HepG2 (cell line): ENCODE results near the gene KAZN. TPM values are rescaled to one million over a fixed set of nuclear protein-coding genes. Genes with fewer than 3 reads are reported as not detected.

Source experiments
- ATAC-seq: fragments of 200-7000 bp; cut with Tn5 transposase; 3 replicates; pipeline ENCODE4 v1.9.1; 2020; ENCODE audit warnings: mild to moderate bottlenecking, moderate library complexity
- BruUV-seq: library from RNA; stranded (reverse); fragments of 400-500 nt; replicated peaks from 2 replicates; lab custom pipeline; 2021; lab: Mats Ljungman, UMichigan
- CTCF ChIA-PET: fragments of 300-600 bp; formaldehyde crosslinking; extraction: SDS; loops from one replicate; lab custom pipeline; 2021; ENCODE audit warnings: low total read pairs, inconsistent platforms, low intra/inter-chr PET ratio; lab: Yijun Ruan, JAX
- POLR2A ChIA-PET: fragments of 350-600 bp; sonication (Branson Sonifier 250); formaldehyde crosslinking; loops from one replicate; lab custom pipeline; 2020; ENCODE audit warnings: antibody characterized with exemption, inconsistent platforms; lab: Yijun Ruan, JAX
- DNase-seq: peaks from one replicate; pipeline ENCODE4 v3.0.0-alpha.2; 2015; ENCODE audit warnings: low spot score
- FAIRE-seq: peaks from 3 replicates; lab custom pipeline; 2011; peaks lifted over from hg19 to GRCh38; lab: Jason Lieb, UNC
- H2AFZ ChIP-seq: one replicate; pipeline ENCODE4 v1.6.1; 2011; ENCODE audit warnings: low read length, inconsistent platforms
- H3K27ac ChIP-seq: fragments of 300-600 bp; 3 replicates; pipeline ENCODE4 v1.8.0; 2011; ENCODE audit warnings: mixed run types, mild to moderate bottlenecking, mixed read lengths, low read length, inconsistent platforms; ENCODE audit not compliant: insufficient read depth; ENCODE audit errors: extremely low read length
- H3K27me3 ChIP-seq, 2 experiments: fragments of 200-600 bp in 1 of 2; 2 replicates in 1 of 2; 3 replicates in 1 of 2; pipeline versions ENCODE4 v1.6.0 to v1.8.0; 2011; ENCODE audit warnings: low read length in 2 of 2, mild to moderate bottlenecking in 2 of 2, moderate library complexity in 2 of 2, inconsistent platforms in 1 of 2; ENCODE audit not compliant: insufficient read depth in 2 of 2, control insufficient read depth in 1 of 2
- H3K36me3 ChIP-seq, 2 experiments: fragments of 200-600 bp in 1 of 2; replicated peaks in 1 of 2; 2 replicates in 1 of 2; 3 replicates in 1 of 2; pipeline versions ENCODE4 v1.5.1 to v1.8.0; 2011; ENCODE audit warnings: low read length in 2 of 2, inconsistent platforms in 1 of 2; ENCODE audit not compliant: insufficient read depth in 2 of 2, control insufficient read depth in 1 of 2
- H3K4me1 ChIP-seq: 2 replicates; pipeline ENCODE4 v1.5.1; 2012; ENCODE audit warnings: low read length, inconsistent platforms; ENCODE audit not compliant: insufficient read depth
- H3K4me2 ChIP-seq: 2 replicates; pipeline ENCODE4 v1.6.0; 2011; ENCODE audit warnings: low read depth, low read length, inconsistent platforms
- H3K4me3 ChIP-seq, 3 experiments: fragments of 200-600 bp in 1 of 3; sonication (generic), shearing (Covaris generic) in 1 of 3; replicated peaks in 1 of 3; 2 replicates each; pipeline ENCODE4 v1.5.1; 2011 to 2016; ENCODE audit warnings: low read length in 3 of 3, inconsistent platforms in 2 of 3, low read depth in 2 of 3, mild to moderate bottlenecking in 2 of 3, control low read depth in 1 of 3, mixed read lengths in 1 of 3; ENCODE audit not compliant: insufficient read depth in 1 of 3
- H3K79me2 ChIP-seq: one replicate; pipeline ENCODE4 v1.6.1; 2011; ENCODE audit warnings: low read length, inconsistent platforms; ENCODE audit not compliant: insufficient read depth
- H3K9ac ChIP-seq: 2 replicates; pipeline ENCODE4 v1.6.0; 2011; ENCODE audit warnings: mild to moderate bottlenecking, low read depth, low read length, inconsistent platforms; ENCODE audit not compliant: insufficient read depth
- H3K9me3 ChIP-seq: 2 replicates; pipeline ENCODE4 v1.5.1; 2012; ENCODE audit warnings: mild to moderate bottlenecking, low read length
- H4K20me1 ChIP-seq: 2 replicates; pipeline ENCODE4 v1.6.0; 2011; ENCODE audit warnings: inconsistent platforms, mild to moderate bottlenecking, low read length, moderate library complexity; ENCODE audit not compliant: insufficient read depth
- ARID4A ChIP-seq: sonication (generic); formaldehyde crosslinking; IDR thresholded peaks from 2 replicates; pipeline ENCODE4 v1.5.0; 2020; ENCODE audit warnings: mild to moderate bottlenecking, missing genetic modification reagents, borderline replicate concordance
- GATA4 ChIP-seq: sonication (generic); IDR thresholded peaks from 2 replicates; pipeline ENCODE4 v1.6.1; 2016; ENCODE audit warnings: antibody characterized with exemption, low read depth, borderline replicate concordance
- HDAC2 ChIP-seq: sonication (generic); formaldehyde crosslinking; IDR thresholded peaks from 2 replicates; pipeline ENCODE4 v1.4.0; 2020; ENCODE audit warnings: missing genetic modification reagents
- HOXA5 ChIP-seq: sonication (generic); formaldehyde crosslinking; IDR thresholded peaks from 2 replicates; pipeline ENCODE4 v1.4.0; 2020; ENCODE audit warnings: missing genetic modification reagents
- MYC ChIP-seq: sonication (generic); formaldehyde crosslinking; IDR thresholded peaks from 2 replicates; pipeline ENCODE4 v1.9.0; 2021; ENCODE audit warnings: missing genetic modification reagents, borderline replicate concordance
- NCOA5 ChIP-seq: sonication (generic); formaldehyde crosslinking; IDR thresholded peaks from 2 replicates; pipeline ENCODE4 v1.4.0; 2020; ENCODE audit warnings: missing genetic modification reagents
- NFYC ChIP-seq: IDR thresholded peaks from 2 replicates; pipeline ENCODE4 v1.6.1; 2016; ENCODE audit warnings: missing genetic modification reagents, missing compliant biosample characterization
- PHF8 ChIP-seq: sonication (generic); formaldehyde crosslinking; IDR thresholded peaks from 2 replicates; pipeline ENCODE4 v1.5.0; 2020; ENCODE audit warnings: missing genetic modification reagents
- REL ChIP-seq: sonication (generic); formaldehyde crosslinking; conservative IDR thresholded peaks from 2 replicates; pipeline ENCODE4 v1.8.0; 2022; ENCODE audit warnings: mild to moderate bottlenecking, missing genetic modification reagents, moderate library complexity
- THRA ChIP-seq: sonication (generic); formaldehyde crosslinking; IDR thresholded peaks from 2 replicates; pipeline ENCODE4 v1.4.0; 2020; ENCODE audit warnings: missing genetic modification reagents, borderline replicate concordance
- ZNF326 ChIP-seq: sonication (generic); formaldehyde crosslinking; IDR thresholded peaks from 2 replicates; pipeline ENCODE4 v1.4.0; 2020; ENCODE audit warnings: missing genetic modification reagents, borderline replicate concordance
- ZNF441 ChIP-seq: sonication (generic); formaldehyde crosslinking; IDR thresholded peaks from 2 replicates; pipeline ENCODE4 v1.7.0; 2021; ENCODE audit warnings: missing genetic modification reagents, borderline replicate concordance
- ZNF724P ChIP-seq: sonication (generic); formaldehyde crosslinking; IDR thresholded peaks from 2 replicates; pipeline ENCODE4 v1.8.0; 2022; ENCODE audit warnings: missing genetic modification reagents, borderline replicate concordance
- WGBS: methylation state at CpG from one replicate; pipeline ENCODE4 v1.1.6; 2017; ENCODE audit warnings: low lambda C conversion rate; 5-methylcytosine and 5-hydroxymethylcytosine counted together
- in situ Hi-C: cut with HindIII; loops from 2 replicates; pipeline ENCODE4 v1.10.0; 2017; ENCODE audit warnings: low pct_unique_long_range_greater_than_20kb; ENCODE audit not compliant: extremely low pct_ligation_motif_present
- intact Hi-C: fragments of 100-400 bp; cut with micrococcal nuclease; formaldehyde crosslinking; loops from one replicate; pipeline ENCODE4 v1.10.0; 2022; ENCODE audit not compliant: unreplicated experiment
- polyA plus RNA-seq, 8 experiments: library from polyadenylated mRNA; depleted of rRNA in 3 of 8; stranded (reverse) in 7 of 8; unstranded in 1 of 8; fragments of >200 nt; fragmentation: Illumina TruSeq in 4 of 8; extraction: Trizol in 4 of 8; gene quantifications; 2 replicates each; pipeline versions ENCODE4 v1.2.1 to v1.2.3, GENCODE V29; 2011 to 2016; ENCODE audit warnings: low read depth in 4 of 8, missing spikeins in 1 of 8, mixed read lengths in 1 of 8; ENCODE audit not compliant: insufficient read depth in 1 of 8
- total RNA-seq, 5 experiments: library from RNA; depleted of rRNA; stranded (reverse); fragments of >200 nt; fragmentation: Illumina TruSeq; extraction: Trizol; gene quantifications; 2 replicates each; pipeline ENCODE4 v1.2.3, GENCODE V29; 2016; ENCODE audit warnings: low read depth in 1 of 5
- TF ChIP-seq, protein P1 (sequence below): sonication (generic); formaldehyde crosslinking; IDR thresholded peaks from 2 replicates; pipeline ENCODE4 v1.5.1; 2020; ENCODE audit warnings: missing genetic modification reagents, mild to moderate bottlenecking, borderline replicate concordance
- TF ChIP-seq, protein P2 (sequence below): sonication (generic); formaldehyde crosslinking; IDR thresholded peaks from 2 replicates; pipeline ENCODE4 v1.5.1; 2020; ENCODE audit warnings: missing genetic modification reagents, mild to moderate bottlenecking, borderline replicate concordance

The KAZN gene
- total and polyA plus RNA-seq, 2 of the 13 experiments (the other 11 are each of a cell fraction or from before 2014, with no cell fraction given): 10.4 to 13.5 TPM

DNA sequence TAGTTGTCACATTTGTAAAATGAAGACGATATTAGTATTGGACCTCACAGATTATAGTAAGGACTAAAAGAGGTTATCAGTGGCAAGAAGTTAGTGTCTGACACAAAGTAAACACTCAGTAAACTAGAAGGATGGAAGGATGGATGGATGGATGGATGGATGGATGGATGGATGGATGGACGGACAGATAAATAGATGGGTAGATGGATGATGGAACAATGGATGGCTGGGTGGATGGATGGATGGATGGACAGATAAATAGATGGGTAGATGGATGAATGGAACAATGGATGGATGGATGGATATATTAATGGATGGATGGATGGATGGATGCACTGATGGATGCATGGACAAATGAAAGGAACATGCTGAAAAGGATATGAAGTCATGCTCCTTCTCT is 22.3 kb upstream of the KAZN start (continued):
- TF ChIP-seq THRA (CRISPR knock-in tag): no peak
- TF ChIP-seq HDAC2: no peak
- no peak for TF ChIP-seq NFYC (CRISPR knock-in tag)
- TF ChIP-seq, protein P1, sequence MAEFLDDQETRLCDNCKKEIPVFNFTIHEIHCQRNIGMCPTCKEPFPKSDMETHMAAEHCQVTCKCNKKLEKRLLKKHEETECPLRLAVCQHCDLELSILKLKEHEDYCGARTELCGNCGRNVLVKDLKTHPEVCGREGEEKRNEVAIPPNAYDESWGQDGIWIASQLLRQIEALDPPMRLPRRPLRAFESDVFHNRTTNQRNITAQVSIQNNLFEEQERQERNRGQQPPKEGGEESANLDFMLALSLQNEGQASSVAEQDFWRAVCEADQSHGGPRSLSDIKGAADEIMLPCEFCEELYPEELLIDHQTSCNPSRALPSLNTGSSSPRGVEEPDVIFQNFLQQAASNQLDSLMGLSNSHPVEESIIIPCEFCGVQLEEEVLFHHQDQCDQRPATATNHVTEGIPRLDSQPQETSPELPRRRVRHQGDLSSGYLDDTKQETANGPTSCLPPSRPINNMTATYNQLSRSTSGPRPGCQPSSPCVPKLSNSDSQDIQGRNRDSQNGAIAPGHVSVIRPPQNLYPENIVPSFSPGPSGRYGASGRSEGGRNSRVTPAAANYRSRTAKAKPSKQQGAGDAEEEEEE (CRISPR knock-in tag): no peak
- TF ChIP-seq, protein P2, sequence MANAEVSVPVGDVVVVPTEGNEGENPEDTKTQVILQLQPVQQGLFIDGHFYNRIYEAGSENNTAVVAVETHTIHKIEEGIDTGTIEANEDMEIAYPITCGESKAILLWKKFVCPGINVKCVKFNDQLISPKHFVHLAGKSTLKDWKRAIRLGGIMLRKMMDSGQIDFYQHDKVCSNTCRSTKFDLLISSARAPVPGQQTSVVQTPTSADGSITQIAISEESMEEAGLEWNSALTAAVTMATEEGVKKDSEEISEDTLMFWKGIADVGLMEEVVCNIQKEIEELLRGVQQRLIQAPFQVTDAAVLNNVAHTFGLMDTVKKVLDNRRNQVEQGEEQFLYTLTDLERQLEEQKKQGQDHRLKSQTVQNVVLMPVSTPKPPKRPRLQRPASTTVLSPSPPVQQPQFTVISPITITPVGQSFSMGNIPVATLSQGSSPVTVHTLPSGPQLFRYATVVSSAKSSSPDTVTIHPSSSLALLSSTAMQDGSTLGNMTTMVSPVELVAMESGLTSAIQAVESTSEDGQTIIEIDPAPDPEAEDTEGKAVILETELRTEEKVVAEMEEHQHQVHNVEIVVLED: no peak
- TF ChIP-seq, all 625 proteins: peak for 0

DNA sequence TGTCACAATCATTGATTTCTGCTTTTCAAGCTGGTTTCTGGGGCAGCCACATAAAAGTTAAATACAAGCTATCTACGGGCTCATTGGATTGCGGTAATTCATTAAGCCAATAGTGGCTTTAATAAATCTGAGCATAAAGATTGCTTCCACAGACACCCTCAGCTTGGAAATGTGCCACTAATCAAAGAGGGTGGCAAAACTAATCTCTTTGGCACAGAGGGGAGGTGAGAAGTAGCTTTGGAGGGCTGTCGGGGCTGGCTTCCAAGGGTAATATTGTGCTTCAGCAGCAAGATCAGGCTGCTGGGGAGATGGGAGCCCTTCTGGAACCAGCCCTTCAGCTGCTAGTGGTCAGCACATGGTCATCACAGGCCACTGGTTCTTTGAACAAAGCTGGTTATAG is 21.2 kb upstream of the KAZN start:
- FAIRE-seq: no peak
- intact Hi-C loops: no loop called here
- WGBS: 72% methylated on average over 2 of the region's 3 CpGs
- TF ChIP-seq REL (CRISPR knock-in tag): no peak
- no peak for TF ChIP-seq NCOA5 (CRISPR knock-in tag)
- no peak for TF ChIP-seq ZNF326 (CRISPR knock-in tag)
- TF ChIP-seq ARID4A (CRISPR knock-in tag): no peak
- no peak for TF ChIP-seq GATA4
- TF ChIP-seq ZNF724P (CRISPR knock-in tag): no peak
- no peak for TF ChIP-seq ZNF441 (CRISPR knock-in tag)
- TF ChIP-seq PHF8 (CRISPR knock-in tag): no peak
- TF ChIP-seq HOXA5 (CRISPR knock-in tag): no peak
- TF ChIP-seq MYC: no peak

More for the DNA sequence above, 21.2 kb upstream of the KAZN start:
- H3K9ac ChIP-seq: no peak overlapping the region
- H3K4me3 ChIP-seq: no peak overlapping the region
- H3K4me2 ChIP-seq: no peak overlapping the region
- H3K4me1 ChIP-seq: no peaks in the 10 kb centered on the region
- no peaks in the 10 kb centered on the region for H4K20me1 ChIP-seq
- ATAC-seq (no peak), DNase-seq (no peak)
- no peaks in the 10 kb centered on the region for H3K9me3 ChIP-seq
- H2AFZ ChIP-seq: no peak overlapping the region
- H3K36me3 ChIP-seq: no peaks in the 10 kb centered on the region
- no TSS peak for BruUV-seq
- ChIA-PET CTCF (no interaction called here), POLR2A (no interaction called here)
- no peaks in the 10 kb centered on the region for H3K79me2 ChIP-seq
- H3K27ac ChIP-seq: no peak overlapping the region
- peaks cover 1 to 9% of the 10 kb centered on the region in 2 experiments; a peak in 1 of 5 replicates for H3K27me3 ChIP-seq
- in situ Hi-C loops: no loop called here
